Esophagus muscularis mucosa (tissue), 4 donors: Measurements from ENCODE around the gene SEC23A. TPM values are rescaled to one million over a fixed set of nuclear protein-coding genes. Genes with fewer than 3 reads are reported as not detected.
A peak's percentile ranks its signal among the peaks of the same experiment; 100 is the strongest.

Experiments used
- DNase-seq: peaks from one replicate; pipeline ENCODE4 v3.0.0-alpha.2; 2017; ENCODE audit errors: extremely low spot score
- H3K27ac ChIP-seq, 4 donors: fragments of 200-600 bp; sonication (generic); replicated peaks in 1 of 4; 1 replicate in 3 of 4; 2 replicates in 1 of 4; pipeline ENCODE4 v1.5.1; 2016 to 2019; ENCODE audit warnings: mild to moderate bottlenecking in 1 of 4
- H3K27me3 ChIP-seq, 4 donors: fragments of 200-600 bp; sonication (generic); one replicate each; pipeline versions ENCODE4 v1.5.1 to v1.6.0; 2016 to 2019
- H3K36me3 ChIP-seq, 4 donors: fragments of 200-600 bp; sonication (generic); one replicate each; pipeline ENCODE4 v1.5.1; 2016 to 2019
- H3K4me1 ChIP-seq, 4 donors: fragments of 200-600 bp; sonication (generic); one replicate each; pipeline ENCODE4 v1.5.1; 2016 to 2019
- H3K4me3 ChIP-seq, 4 donors: fragments of 200-600 bp; sonication (generic); 1 replicate in 2 of 4; 2 replicates in 2 of 4; pipeline ENCODE4 v1.5.1; 2016 to 2019; ENCODE audit warnings: mild to moderate bottlenecking in 4 of 4, moderate library complexity in 1 of 4
- H3K9me3 ChIP-seq, 4 donors: fragments of 200-600 bp; sonication (generic); 1 replicate in 3 of 4; 2 replicates in 1 of 4; pipeline ENCODE4 v1.5.1; 2016 to 2019
- CTCF ChIP-seq, 3 experiments: fragments of 200-600 bp in 2 of 3; fragments of 450-650 bp in 1 of 3; sonication (generic) in 2 of 3; IDR thresholded peaks; one replicate each; pipeline ENCODE4 v1.5.1; 2017 to 2019; ENCODE audit warnings: antibody characterized with exemption in 3 of 3, mild to moderate bottlenecking in 2 of 3, moderate library complexity in 1 of 3
- EP300 ChIP-seq: sonication (generic); formaldehyde crosslinking; IDR thresholded peaks from one replicate; pipeline ENCODE4 v1.6.1; 2017; ENCODE audit warnings: antibody characterized with exemption
- POLR2A ChIP-seq: fragments of 450-650 bp; IDR thresholded peaks from one replicate; pipeline ENCODE4 v1.6.1; 2017; ENCODE audit warnings: antibody characterized with exemption, moderate library complexity, mild to moderate bottlenecking, low read depth
- POLR2AphosphoS5 ChIP-seq, 2 donors: sonication (generic); formaldehyde crosslinking; IDR thresholded peaks; one replicate each; pipeline ENCODE4 v1.6.1; 2017; ENCODE audit warnings: antibody characterized with exemption in 2 of 2
- WGBS: methylation state at CpG from one replicate; pipeline ENCODE4 v1.1.5; 2018; 5-methylcytosine and 5-hydroxymethylcytosine counted together
- intact Hi-C: fragments of 100-400 bp; cut with DNase I; formaldehyde crosslinking; loops from one replicate; pipeline ENCODE4 v1.15.1; 2023
- total RNA-seq, 4 donors: library from RNA; depleted of rRNA; stranded (reverse); fragments of >200 nt; gene quantifications; one replicate each; pipeline versions ENCODE4 v1.1.0 to v1.2.1, GENCODE V29; 2016

SEC23A gene
- total RNA-seq, 4 donors from 2014 or later, result 181 to 222 (median 203) TPM

- TF ChIP-seq CTCF (IDR thresholded peaks at IDR 0.05), result peak in 1 of 3 experiments; percentile 20
- no peak for TF ChIP-seq POLR2AphosphoS5 (IDR thresholded peaks at IDR 0.05)
- H3K4me1 ChIP-seq, result no peaks in the 10 kb centered on the region
- no peak overlapping the region for H3K4me3 ChIP-seq
- intact Hi-C loops, result no loop called here
- H3K36me3 ChIP-seq, result peaks cover 42 to 91% (median 81%) of the 10 kb centered on the region in 4 donors
- H3K27ac ChIP-seq, result no peak overlapping the region
- WGBS, result 78% methylated on average over 3 of the region's 3 CpGs
- H3K27me3 ChIP-seq, result no peaks in the 10 kb centered on the region
- DNase-seq, result no peak
- no peaks in the 10 kb centered on the region for H3K9me3 ChIP-seq
These were observed 68.3 kb downstream of the SEC23A start for GRCh38 chr14:39034481-39035296.

- 76% methylated on average over 4 of the region's 4 CpGs for WGBS
- Histone ChIP-seq H3K27me3 (no peaks in the 10 kb centered on the region), H3K4me1 (no peaks in the 10 kb centered on the region), H3K4me3 (no peak overlapping the region), H3K36me3 (peaks cover 36 to 83% (median 73%) of the 10 kb centered on the region in 4 donors), H3K27ac (no peak overlapping the region), H3K9me3 (no peaks in the 10 kb centered on the region)
- TF ChIP-seq EP300, result no peak
- no peak for TF ChIP-seq CTCF (IDR thresholded peaks at IDR 0.05)
- no peak for TF ChIP-seq POLR2A
- TF ChIP-seq POLR2AphosphoS5 (IDR thresholded peaks at IDR 0.05), result no peak
- intact Hi-C loops, result no loop called here
- DNase-seq, result no peak
These were observed 69.7 kb downstream of the SEC23A start for GRCh38 chr14:39033371-39033770.

GRCh38 chr14:39030209-39030608, 72.8 kb downstream of the SEC23A start:
- Histone ChIP-seq H3K9me3 (no peaks in the 10 kb centered on the region), H3K27ac (no peak overlapping the region), H3K4me3 (no peak overlapping the region), H3K36me3 (peaks cover 11 to 52% (median 42%) of the 10 kb centered on the region in 4 donors), H3K4me1 (no peaks in the 10 kb centered on the region), H3K27me3 (no peaks in the 10 kb centered on the region)
- intact Hi-C loops, result no loop called here
- no peak for DNase-seq
- TF ChIP-seq EP300 (no peak), POLR2AphosphoS5 (IDR thresholded peaks at IDR 0.05) (no peak), CTCF (IDR thresholded peaks at IDR 0.05) (no peak), POLR2A (no peak)
- WGBS, result 94% methylated on average over 9 of the region's 10 CpGs

- Histone ChIP-seq H3K27ac (no peak overlapping the region), H3K27me3 (no peaks in the 10 kb centered on the region), H3K4me1 (no peaks in the 10 kb centered on the region), H3K4me3 (no peak overlapping the region), H3K36me3 (peaks cover 11 to 48% (median 41%) of the 10 kb centered on the region in 4 donors), H3K9me3 (no peaks in the 10 kb centered on the region)
- intact Hi-C loops, result no loop called here
- DNase-seq, result no peak
- WGBS, result 89% methylated on average over 8 of the region's 8 CpGs
- TF ChIP-seq EP300, result no peak
- TF ChIP-seq POLR2A, result no peak
- no peak for TF ChIP-seq POLR2AphosphoS5 (IDR thresholded peaks at IDR 0.05)
- TF ChIP-seq CTCF (IDR thresholded peaks at IDR 0.05), result no peak
These were observed 73.2 kb downstream of the SEC23A start for GRCh38 chr14:39029789-39030188.
